ENCODE measurements around the gene APOF. TPM values are rescaled to one million over a fixed set of nuclear protein-coding genes. Genes with fewer than 3 reads are reported as not detected.

Gene APOF
- total and polyA plus RNA-seq, 2 of the 13 experiments (the other 11 are each of a cell fraction or from before 2014, with no cell fraction given), result 3.3 to 23.9 TPM

- TF ChIP-seq BCL3 (CRISPR knock-in tag; IDR thresholded peaks at IDR 0.05) (no peak; the same call in 1 of the 2 replicates), ZNF367 (CRISPR knock-in tag; IDR thresholded peaks at IDR 0.05; ENCODE audit: borderline replicate concordance) (0 out of 2 replicates have a peak, but pooled peaks have one; percentile 73), PPARG (CRISPR knock-in tag; conservative IDR thresholded peaks at IDR 0.05) (peak; percentile 35; the same call in 1 of the 2 replicates), ZNF678 (CRISPR knock-in tag; IDR thresholded peaks at IDR 0.05) (peak; percentile 64; the same call in 1 of the 2 replicates), PAXIP1 (CRISPR knock-in tag; conservative IDR thresholded peaks at IDR 0.05) (peak; percentile 60), ZNF646 (CRISPR knock-in tag; IDR thresholded peaks at IDR 0.05) (0 out of 2 replicates have a peak, but pooled peaks have one; percentile 24), PCBP1 (IDR thresholded peaks at IDR 0.05; ENCODE audit: borderline replicate concordance, low read depth, low read length) (no peak), CCDC6 (CRISPR knock-in tag; IDR thresholded peaks at IDR 0.05) (0 out of 2 replicates have a peak, but pooled peaks have one; percentile 63), GFI1 (CRISPR knock-in tag; IDR thresholded peaks at IDR 0.05; ENCODE audit: borderline replicate concordance) (peak; percentile 14; the same call in 1 of the 2 replicates), ZNF879 (CRISPR knock-in tag; IDR thresholded peaks at IDR 0.05) (no peak), JUN (CRISPR knock-in tag; IDR thresholded peaks at IDR 0.05) (no peak), ZNF605 (CRISPR knock-in tag; IDR thresholded peaks at IDR 0.05) (peak; percentile 81; the same call in 1 of the 2 replicates)
- TF ChIP-seq, protein P1, sequence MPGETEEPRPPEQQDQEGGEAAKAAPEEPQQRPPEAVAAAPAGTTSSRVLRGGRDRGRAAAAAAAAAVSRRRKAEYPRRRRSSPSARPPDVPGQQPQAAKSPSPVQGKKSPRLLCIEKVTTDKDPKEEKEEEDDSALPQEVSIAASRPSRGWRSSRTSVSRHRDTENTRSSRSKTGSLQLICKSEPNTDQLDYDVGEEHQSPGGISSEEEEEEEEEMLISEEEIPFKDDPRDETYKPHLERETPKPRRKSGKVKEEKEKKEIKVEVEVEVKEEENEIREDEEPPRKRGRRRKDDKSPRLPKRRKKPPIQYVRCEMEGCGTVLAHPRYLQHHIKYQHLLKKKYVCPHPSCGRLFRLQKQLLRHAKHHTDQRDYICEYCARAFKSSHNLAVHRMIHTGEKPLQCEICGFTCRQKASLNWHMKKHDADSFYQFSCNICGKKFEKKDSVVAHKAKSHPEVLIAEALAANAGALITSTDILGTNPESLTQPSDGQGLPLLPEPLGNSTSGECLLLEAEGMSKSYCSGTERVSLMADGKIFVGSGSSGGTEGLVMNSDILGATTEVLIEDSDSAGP (CRISPR knock-in tag; IDR thresholded peaks at IDR 0.05; ENCODE audit: borderline replicate concordance), result peak; percentile 86
Measured at GRCh38 chr12:56315622-56316473, 46.8 kb downstream of the APOF start, which contains the start of gene CNPY2 (continued).
